Measurements from ENCODE around the gene GPR107. TPM values are rescaled to one million over a fixed set of nuclear protein-coding genes. Genes with fewer than 3 reads are reported as not detected.

GPR107 gene
- total RNA-seq, result 20.9 and 31.6 TPM in 2 replicates

GRCh38 chr9:130053504-130054324 lies at the start of gene GPR107:
Gene GPR107 (plus strand): TSS chr9:130053906. CDS start chr9:130053933, 27 bp downstream.

GRCh38 chr9:130042885-130043653 lies 10.6 kb upstream of the GPR107 start, which contains the start of gene FNBP1:
Gene FNBP1 (minus strand): TSS chr9:130043189. CDS start chr9:130042975, 214 bp downstream.

GRCh38 chr9:130172161-130172857 lies 118.6 kb downstream of the GPR107 start, which contains the start of gene NCS1:
Gene NCS1 (plus strand): TSS chr9:130172404. CDS start chr9:130172664, 260 bp downstream.

Other genes starting within 250 kb of the GPR107 start
- 37.7 and 57.2 TPM in 2 replicates for gene TOR1A, start 229.8 kb upstream of the GPR107 start, total RNA-seq
- gene C9orf78, start 218.6 kb upstream of the GPR107 start, total RNA-seq, result 22.4 and 31.4 TPM in 2 replicates
- gene USP20, start 218.4 kb upstream of the GPR107 start, total RNA-seq, result 9.4 and 14.3 TPM in 2 replicates
- 26.9 and 29.8 TPM in 2 replicates for gene FNBP1, start 10.7 kb upstream of the GPR107 start, total RNA-seq
- 19.0 and 26.4 TPM in 2 replicates for gene NCS1, start 118.5 kb downstream of the GPR107 start, total RNA-seq
- not detected in 2 replicates for gene HMCN2, start 211.9 kb downstream of the GPR107 start, total RNA-seq